OCI-LY7 (cell line): ENCODE results near the gene KLC1.

Source experiments
- CTCF ChIP-seq: fragments of 200-600 bp; sonication (generic); conservative IDR thresholded peaks from 2 replicates; pipeline ENCODE4 v1.5.1; 2014; ENCODE audit warnings: mild to moderate bottlenecking, antibody characterized with exemption, low read length, moderate library complexity, mixed read lengths
- EZH2phosphoT487 ChIP-seq: fragments of 200-600 bp; sonication (generic); IDR thresholded peaks from 2 replicates; pipeline ENCODE4 v1.6.1; 2018; ENCODE audit warnings: low read depth, borderline replicate concordance, mild to moderate bottlenecking, mixed run types, antibody characterized with exemption, low read length, moderate library complexity, mixed read lengths

- TF ChIP-seq CTCF (no peak), EZH2phosphoT487 (no peak)
Observed at GRCh38 chr14:103667671-103668070, 38.7 kb downstream of the KLC1 start.
